IgD-negative memory B cell (primary cell): Measurements from ENCODE around the gene APOA4. TPM values are rescaled to one million over a fixed set of nuclear protein-coding genes. Genes with fewer than 3 reads are reported as not detected.
"Not testable (repeated sequence)": the region's sequence is repeated elsewhere in the genome, so short reads cannot be mapped to it uniquely, and the experiment has no call there.

Experiments
- H3K27ac Mint-ChIP-seq, 3 donors: one replicate each; pipeline ENCODE4 v1.8.0; 2020 to 2022; ENCODE audit warnings: mild to moderate bottlenecking in 3 of 3, mixed read lengths in 3 of 3, moderate library complexity in 1 of 3
- H3K27me3 Mint-ChIP-seq: one replicate; pipeline ENCODE4 v1.8.0; 2021; ENCODE audit warnings: mixed read lengths
- H3K36me3 Mint-ChIP-seq: one replicate; pipeline ENCODE4 v1.8.0; 2020; ENCODE audit warnings: mild to moderate bottlenecking, mixed read lengths
- H3K4me1 Mint-ChIP-seq, 3 donors: one replicate each; pipeline ENCODE4 v1.8.0; 2020 to 2022; ENCODE audit warnings: mixed read lengths in 3 of 3, mild to moderate bottlenecking in 1 of 3
- H3K4me3 Mint-ChIP-seq, 4 donors: one replicate each; pipeline ENCODE4 v1.8.0; 2020 to 2022; ENCODE audit warnings: mild to moderate bottlenecking in 4 of 4, mixed read lengths in 4 of 4, moderate library complexity in 3 of 4
- H3K9me3 Mint-ChIP-seq, 3 donors: one replicate each; pipeline ENCODE4 v1.8.0; 2020 to 2021; ENCODE audit warnings: mixed read lengths in 3 of 3, mild to moderate bottlenecking in 1 of 3
- polyA plus RNA-seq: library from polyadenylated mRNA; unstranded; fragments of 300-500 nt; fragmentation: Illumina TruSeq; gene quantifications from one replicate; pipeline ENCODE4 v1.2.3, GENCODE V29; 2021

APOA4 gene
- polyA plus RNA-seq, 1 donor from 2014 or later: not detected

DNA sequence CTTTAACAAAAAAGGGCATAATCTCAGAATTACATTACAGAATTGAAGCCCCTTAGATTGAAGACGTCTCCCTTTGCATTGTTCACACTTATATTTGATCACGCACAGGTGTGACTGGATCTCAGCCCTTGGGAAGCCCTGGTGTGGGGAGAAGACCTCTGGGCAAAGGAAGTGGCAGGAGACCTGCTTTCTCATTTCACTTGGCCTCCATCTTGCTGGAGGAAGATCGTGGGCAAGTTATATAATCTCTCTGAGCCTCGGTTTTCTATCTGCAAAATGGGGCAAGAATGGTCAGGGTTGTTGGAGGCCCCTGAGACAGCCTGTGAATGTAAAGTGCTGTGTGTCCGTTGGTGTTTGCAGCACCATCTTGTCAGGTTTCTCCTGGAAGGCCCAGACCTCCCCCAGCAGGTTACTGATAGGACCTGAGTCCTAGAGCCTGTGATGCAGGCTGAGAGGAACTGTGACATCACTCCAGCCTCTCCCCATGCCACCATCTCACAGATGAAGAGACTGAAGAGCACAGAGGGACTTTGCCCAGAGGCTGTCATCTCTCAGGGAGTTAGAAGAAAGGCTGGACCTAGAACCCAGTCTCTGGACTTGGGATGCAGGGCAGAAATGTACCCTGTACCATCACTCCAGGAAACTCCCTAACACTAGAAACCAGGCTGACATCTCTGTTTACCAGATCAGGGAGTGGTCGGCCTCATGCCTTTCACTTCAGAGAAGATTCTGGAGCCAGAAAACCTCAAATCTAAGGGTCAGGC lies 15.4 kb upstream of the APOA4 start:
- Mint-ChIP-seq H3K27ac (peak overlapping the region in 1 of 3 donors; percentile 9), H3K27me3 (no peaks in the 10 kb centered on the region), H3K4me1 (peaks cover 5 to 8% (median 6%) of the 10 kb centered on the region in 3 donors)

DNA sequence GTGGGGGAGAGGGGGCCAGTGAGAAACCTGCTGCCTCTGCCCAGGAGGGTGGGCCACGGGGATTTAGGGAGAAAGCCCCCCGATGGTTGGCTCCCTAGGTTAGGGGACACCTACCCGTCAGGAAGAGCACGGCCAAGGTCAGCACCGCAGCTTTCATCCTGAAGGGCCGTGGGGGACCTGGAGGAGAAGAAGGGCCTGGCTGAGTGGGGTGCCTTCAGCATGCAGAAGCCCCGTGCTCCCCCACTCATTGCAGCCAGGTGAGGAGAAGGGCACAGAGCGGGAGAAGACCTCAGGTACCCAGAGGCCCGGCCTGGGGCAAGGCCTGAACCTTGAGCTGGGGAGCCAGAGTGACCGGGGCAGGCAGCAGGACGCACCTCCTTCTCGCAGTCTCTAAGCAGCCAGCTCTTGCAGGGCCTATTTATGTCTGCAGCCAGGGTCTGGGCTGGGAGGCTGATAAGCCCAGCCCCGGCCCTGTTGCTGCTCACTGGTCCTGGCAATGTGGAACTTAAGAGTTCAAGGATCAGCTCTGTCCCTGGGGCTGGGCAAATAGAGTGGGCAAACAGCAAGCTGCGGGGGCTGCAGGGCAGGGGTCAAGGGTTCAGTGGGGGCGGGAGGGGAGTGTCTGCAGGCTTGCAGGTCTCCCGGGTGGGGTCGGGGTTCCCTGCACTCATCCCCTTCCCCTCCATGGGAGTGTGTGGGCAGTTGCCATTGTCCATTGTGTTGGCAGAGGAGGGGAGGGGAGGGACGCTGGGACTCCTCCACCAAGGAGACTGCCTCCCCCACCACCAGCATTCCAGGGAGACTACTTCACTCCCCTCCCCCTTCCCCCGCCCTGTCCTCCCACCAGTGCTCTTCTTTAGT lies 14.4 kb upstream of the APOA4 start, which contains the start of gene APOA1:
Gene APOA1, minus strand, starts transcription at position 392 of the 861 bp plus-strand sequence. Its CDS starts 235 bp downstream, at position 157.
- H3K4me3 Mint-ChIP-seq: peak within 1 kb of the TSS in 2 of 4 donors; percentile 23 to 69
- H3K27me3 Mint-ChIP-seq: no peaks in the 10 kb centered on the region
- no peaks in the 10 kb centered on the region for H3K9me3 Mint-ChIP-seq
- peaks cover 5 to 8% (median 6%) of the 10 kb centered on the region in 3 donors for H3K4me1 Mint-ChIP-seq
- no peaks in the 10 kb centered on the region for H3K36me3 Mint-ChIP-seq
- H3K27ac Mint-ChIP-seq: peak within 1 kb of the TSS in 1 of 3 donors; percentile 9

More for the DNA sequence above, 15.4 kb upstream of the APOA4 start:
- peak overlapping the region in 2 of 4 donors; percentile 23 to 69 for H3K4me3 Mint-ChIP-seq
- H3K36me3 Mint-ChIP-seq: peaks cover 2% of the 10 kb centered on the region
- no peaks in the 10 kb centered on the region for H3K9me3 Mint-ChIP-seq

DNA sequence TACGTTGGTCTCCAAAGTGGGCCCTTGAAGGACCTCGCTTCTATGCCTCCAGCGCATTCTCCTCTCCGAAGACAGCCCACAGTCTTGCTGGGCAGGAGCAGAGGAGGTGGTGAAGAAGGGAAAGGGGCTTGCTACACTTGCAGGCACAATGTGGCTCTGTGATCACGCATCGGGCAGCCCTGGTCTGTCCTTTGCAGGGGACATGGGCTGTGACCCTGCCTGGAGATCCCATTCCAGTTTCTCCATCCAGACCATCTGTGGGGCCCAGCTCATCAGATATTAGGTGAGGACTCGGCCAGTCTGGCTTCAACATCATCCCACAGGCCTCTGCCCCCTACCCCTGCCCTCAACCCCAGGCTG lies 13.5 kb upstream of the APOA4 start:
- H3K4me3 Mint-ChIP-seq: no peak overlapping the region
- H3K9me3 Mint-ChIP-seq: no peaks in the 10 kb centered on the region
- H3K36me3 Mint-ChIP-seq: no peaks in the 10 kb centered on the region
- peaks cover 5 to 8% (median 6%) of the 10 kb centered on the region in 3 donors for H3K4me1 Mint-ChIP-seq
- H3K27ac Mint-ChIP-seq: no peak overlapping the region
- H3K27me3 Mint-ChIP-seq: peaks cover 2% of the 10 kb centered on the region

DNA sequence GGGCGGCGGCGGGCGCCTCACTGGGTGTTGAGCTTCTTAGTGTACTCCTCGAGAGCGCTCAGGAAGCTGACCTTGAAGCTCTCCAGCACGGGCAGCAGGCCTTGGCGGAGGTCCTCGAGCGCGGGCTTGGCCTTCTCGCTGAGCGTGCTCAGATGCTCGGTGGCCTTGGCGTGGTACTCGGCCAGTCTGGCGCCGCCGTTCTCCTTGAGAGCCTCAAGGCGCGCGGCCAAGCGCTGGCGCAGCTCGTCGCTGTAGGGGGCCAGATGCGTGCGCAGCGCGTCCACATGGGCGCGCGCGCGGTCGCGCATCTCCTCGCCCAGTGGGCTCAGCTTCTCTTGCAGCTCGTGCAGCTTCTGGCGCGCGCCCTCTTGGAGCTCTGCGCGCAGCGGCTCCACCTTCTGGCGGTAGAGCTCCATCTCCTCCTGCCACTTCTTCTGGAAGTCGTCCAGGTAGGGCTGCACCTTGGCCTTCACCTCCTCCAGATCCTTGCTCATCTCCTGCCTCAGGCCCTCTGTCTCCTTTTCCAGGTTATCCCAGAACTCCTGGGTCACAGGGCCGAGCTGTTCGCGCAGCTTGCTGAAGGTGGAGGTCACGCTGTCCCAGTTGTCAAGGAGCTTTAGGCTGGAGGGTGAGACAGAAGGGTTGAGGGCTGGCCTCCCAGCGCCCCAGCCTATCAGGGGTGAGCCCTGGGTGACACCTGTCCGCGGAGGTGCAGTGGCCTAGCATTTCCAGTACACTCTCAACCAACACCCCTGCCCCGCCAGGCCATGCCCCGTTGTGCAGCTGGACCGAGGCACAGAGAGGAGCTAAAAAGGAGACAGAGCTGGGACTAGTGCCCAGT lies 12.9 kb upstream of the APOA4 start:
- H3K4me1 Mint-ChIP-seq: peaks cover 5 to 8% (median 6%) of the 10 kb centered on the region in 3 donors
- H3K9me3 Mint-ChIP-seq: no peaks in the 10 kb centered on the region
- H3K27me3 Mint-ChIP-seq: peaks cover 2% of the 10 kb centered on the region
- peak overlapping the region; percentile 79 to 90 (median 86) for H3K4me3 Mint-ChIP-seq
- H3K27ac Mint-ChIP-seq: no peak overlapping the region
- H3K36me3 Mint-ChIP-seq: no peaks in the 10 kb centered on the region

DNA sequence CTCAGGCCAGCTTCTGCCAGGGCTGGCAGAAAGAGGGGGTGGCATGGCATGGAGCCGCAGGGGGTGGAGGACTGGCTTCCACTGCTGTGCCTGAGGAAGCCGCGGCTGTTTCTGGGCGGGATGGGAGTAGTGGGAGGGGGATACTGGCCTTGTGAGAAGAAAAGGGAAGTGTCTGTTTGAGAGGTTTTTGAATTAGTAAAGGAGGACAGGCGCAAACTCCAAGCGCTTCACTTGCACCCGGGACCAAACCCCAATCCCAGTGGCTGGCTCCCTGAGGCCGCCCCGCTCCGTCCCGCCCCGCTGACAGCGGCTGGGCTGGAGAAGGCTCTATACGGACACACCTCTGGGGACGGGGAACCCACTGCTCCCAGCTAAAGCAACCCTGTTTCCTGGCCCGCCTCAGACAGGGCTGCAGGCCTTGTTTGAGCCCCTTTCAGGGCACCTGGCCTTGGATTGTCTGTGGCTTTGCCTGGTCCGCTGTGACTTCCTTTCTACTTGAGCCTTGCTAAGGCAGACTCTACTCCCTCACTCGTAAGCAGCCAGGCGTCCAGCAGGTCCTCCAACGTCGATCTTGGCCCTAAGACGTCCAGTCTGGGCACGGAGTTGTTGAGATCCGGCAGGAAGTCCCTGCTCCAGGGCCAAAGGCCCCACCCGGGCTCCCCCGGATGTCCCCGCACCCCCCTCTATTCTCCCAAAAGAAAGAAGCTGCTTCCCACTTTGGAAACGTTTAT lies 12.1 kb upstream of the APOA4 start:
- Mint-ChIP-seq H3K4me1 (peaks cover 5 to 8% (median 6%) of the 10 kb centered on the region in 3 donors), H3K27ac (peak overlapping the region in 1 of 3 donors; percentile 47), H3K27me3 (peaks cover 2% of the 10 kb centered on the region), H3K36me3 (no peaks in the 10 kb centered on the region), H3K4me3 (peak overlapping the region; percentile 79 to 90 (median 86)), H3K9me3 (no peaks in the 10 kb centered on the region)

DNA sequence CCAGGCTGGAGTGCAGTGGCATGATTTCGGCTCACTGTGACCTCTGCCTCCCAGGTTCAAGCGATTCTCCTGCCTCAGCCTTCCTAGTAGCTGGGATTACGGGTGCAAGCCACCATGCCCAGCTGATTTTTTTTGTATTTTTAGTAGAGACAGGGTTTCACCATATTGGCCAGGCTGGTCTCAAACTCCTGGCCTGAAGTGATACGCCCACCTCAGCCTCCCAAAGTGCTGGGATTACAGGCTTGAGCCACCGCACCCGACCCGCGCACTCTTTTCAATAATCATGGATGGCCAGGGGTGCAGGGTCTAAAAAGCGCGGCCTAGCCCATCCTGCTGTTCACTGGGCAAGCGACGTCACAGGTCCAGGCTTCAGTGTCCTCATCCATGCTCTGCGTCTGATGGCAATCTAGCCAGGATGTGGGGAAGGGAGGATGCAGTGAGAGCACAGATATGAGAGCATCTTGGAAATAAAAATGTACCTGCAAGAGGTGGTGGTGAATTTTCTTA lies 11.5 kb upstream of the APOA4 start:
- H3K9me3 Mint-ChIP-seq, H3K4me1 Mint-ChIP-seq, H3K36me3 Mint-ChIP-seq, H3K27ac Mint-ChIP-seq, H3K27me3 Mint-ChIP-seq: not testable (repeated sequence)
- H3K4me3 Mint-ChIP-seq: peak overlapping the region; percentile 60 to 90 (median 86)

DNA sequence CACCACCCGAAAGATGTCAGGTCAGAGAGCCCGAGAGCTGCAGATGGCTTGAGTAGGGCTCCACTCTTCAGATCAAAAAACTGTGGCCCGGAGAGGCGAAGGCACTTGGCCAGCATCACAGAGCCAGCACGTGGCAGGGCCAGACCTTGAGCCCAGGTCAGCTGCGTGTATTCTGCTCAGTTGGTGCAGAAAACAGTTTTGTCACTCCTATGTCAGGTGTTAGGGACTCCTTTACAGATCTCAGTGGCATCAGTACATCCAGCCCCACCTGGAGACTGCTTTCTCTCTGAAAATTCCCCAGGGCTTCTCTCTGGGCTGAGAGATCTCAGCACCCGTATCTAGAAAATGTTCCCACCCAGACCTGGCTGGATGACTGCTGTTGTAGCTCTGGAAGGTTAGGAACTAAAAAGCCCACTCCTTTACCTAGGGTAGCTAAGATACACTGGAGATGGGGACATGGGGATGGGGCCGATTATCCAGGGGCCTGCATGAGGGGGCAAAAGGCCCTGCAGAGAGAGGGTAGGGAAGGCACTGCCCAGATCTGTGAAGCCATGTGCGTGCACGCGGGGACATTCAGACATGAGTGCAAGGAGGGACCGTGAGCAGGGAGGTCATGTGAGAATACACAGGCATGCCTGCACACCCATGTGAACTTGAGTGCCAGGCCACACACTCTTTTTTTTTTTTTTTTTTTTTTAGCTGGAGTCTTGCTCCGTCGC lies 10.9 kb upstream of the APOA4 start:
- peaks cover 5 to 8% (median 6%) of the 10 kb centered on the region in 3 donors for H3K4me1 Mint-ChIP-seq
- no peaks in the 10 kb centered on the region for H3K36me3 Mint-ChIP-seq
- H3K27me3 Mint-ChIP-seq: peaks cover 2% of the 10 kb centered on the region
- H3K9me3 Mint-ChIP-seq: no peaks in the 10 kb centered on the region
- H3K4me3 Mint-ChIP-seq: peak overlapping the region in 2 of 4 donors; percentile 17 to 67
- no peak overlapping the region for H3K27ac Mint-ChIP-seq

GRCh38 chr11:116833491-116833815 lies 10.3 kb upstream of the APOA4 start:
- H3K4me1 Mint-ChIP-seq: peaks cover 5 to 8% (median 6%) of the 10 kb centered on the region in 3 donors
- no peaks in the 10 kb centered on the region for H3K36me3 Mint-ChIP-seq
- no peaks in the 10 kb centered on the region for H3K9me3 Mint-ChIP-seq
- H3K27me3 Mint-ChIP-seq: peaks cover 2% of the 10 kb centered on the region
- no peak overlapping the region for H3K4me3 Mint-ChIP-seq
- no peak overlapping the region for H3K27ac Mint-ChIP-seq

DNA sequence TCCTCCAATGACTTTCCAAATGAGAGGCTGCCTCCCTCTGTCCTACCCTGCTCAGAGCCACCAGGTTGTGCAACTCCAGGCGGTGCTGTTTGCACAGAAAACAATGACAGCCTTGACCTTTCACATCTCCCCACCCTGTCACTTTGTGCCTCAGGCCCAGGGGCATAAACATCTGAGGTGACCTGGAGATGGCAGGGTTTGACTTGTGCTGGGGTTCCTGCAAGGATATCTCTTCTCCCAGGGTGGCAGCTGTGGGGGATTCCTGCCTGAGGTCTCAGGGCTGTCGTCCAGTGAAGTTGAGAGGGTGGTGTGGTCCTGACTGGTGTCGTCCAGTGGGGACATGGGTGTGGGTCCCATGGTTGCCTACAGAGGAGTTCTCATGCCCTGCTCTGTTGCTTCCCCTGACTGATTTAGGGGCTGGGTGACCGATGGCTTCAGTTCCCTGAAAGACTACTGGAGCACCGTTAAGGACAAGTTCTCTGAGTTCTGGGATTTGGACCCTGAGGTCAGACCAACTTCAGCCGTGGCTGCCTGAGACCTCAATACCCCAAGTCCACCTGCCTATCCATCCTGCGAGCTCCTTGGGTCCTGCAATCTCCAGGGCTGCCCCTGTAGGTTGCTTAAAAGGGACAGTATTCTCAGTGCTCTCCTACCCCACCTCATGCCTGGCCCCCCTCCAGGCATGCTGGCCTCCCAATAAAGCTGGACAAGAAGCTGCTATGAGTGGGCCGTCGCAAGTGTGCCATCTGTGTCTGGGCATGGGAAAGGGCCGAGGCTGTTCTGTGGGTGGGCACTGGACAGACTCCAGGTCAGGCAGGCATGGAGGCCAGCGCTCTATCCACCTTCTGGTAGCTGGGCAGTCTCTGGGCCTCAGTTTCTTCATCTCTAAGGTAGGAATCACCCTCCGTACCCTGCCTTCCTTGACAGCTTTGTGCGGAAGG lies 9.5 kb upstream of the APOA4 start:
- Mint-ChIP-seq H3K4me3 (no peak overlapping the region), H3K36me3 (no peaks in the 10 kb centered on the region), H3K9me3 (no peaks in the 10 kb centered on the region), H3K4me1 (peaks cover 5 to 8% (median 6%) of the 10 kb centered on the region in 3 donors), H3K27ac (no peak overlapping the region), H3K27me3 (peaks cover 3% of the 10 kb centered on the region)

GRCh38 chr11:116831790-116832349 lies 8.8 kb upstream of the APOA4 start:
- Mint-ChIP-seq H3K27ac (no peak overlapping the region), H3K27me3 (peaks cover 4% of the 10 kb centered on the region), H3K9me3 (no peaks in the 10 kb centered on the region), H3K4me3 (no peak overlapping the region), H3K36me3 (no peaks in the 10 kb centered on the region), H3K4me1 (peaks cover 5 to 8% (median 6%) of the 10 kb centered on the region in 3 donors)

DNA sequence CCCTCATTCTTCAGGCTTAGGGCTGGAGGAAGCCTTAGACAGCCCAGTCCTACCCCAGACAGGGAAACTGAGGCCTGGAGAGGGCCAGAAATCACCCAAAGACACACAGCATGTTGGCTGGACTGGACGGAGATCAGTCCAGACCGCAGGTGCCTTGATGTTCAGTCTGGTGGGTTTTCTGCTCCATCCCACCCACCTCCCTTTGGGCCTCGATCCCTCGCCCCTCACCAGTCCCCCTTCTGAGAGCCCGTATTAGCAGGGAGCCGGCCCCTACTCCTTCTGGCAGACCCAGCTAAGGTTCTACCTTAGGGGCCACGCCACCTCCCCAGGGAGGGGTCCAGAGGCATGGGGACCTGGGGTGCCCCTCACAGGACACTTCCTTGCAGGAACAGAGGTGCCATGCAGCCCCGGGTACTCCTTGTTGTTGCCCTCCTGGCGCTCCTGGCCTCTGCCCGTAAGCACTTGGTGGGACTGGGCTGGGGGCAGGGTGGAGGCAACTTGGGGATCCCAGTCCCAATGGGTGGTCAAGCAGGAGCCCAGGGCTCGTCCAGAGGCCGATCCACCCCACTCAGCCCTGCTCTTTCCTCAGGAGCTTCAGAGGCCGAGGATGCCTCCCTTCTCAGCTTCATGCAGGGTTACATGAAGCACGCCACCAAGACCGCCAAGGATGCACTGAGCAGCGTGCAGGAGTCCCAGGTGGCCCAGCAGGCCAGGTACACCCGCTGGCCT lies 7.2 kb upstream of the APOA4 start:
- Mint-ChIP-seq H3K4me1 (peaks cover 4 to 6% (median 5%) of the 10 kb centered on the region in 3 donors), H3K9me3 (no peaks in the 10 kb centered on the region), H3K27me3 (peaks cover 4% of the 10 kb centered on the region), H3K4me3 (no peak overlapping the region), H3K36me3 (no peaks in the 10 kb centered on the region), H3K27ac (no peak overlapping the region)
